SK-N-SH treated with all-trans-retinoic acid at 6 μM for 48 hours (cell line): ENCODE measurements around the gene DLX1.

Source experiments
- OSR1 ChIP-seq: fragments of 250-450 bp; sonication (Bioruptor Pico); IDR thresholded peaks from 2 replicates; pipeline ENCODE4 v1.8.0; 2022; ENCODE audit warnings: moderate library complexity, mild to moderate bottlenecking, inconsistent platforms
- PATZ1 ChIP-seq: fragments of 250-450 bp; sonication (Bioruptor Pico); IDR thresholded peaks from 2 replicates; pipeline ENCODE4 v1.8.0; 2020; ENCODE audit warnings: mild to moderate bottlenecking, moderate library complexity, borderline replicate concordance
- POU6F1 ChIP-seq: fragments of 250-450 bp; sonication (Bioruptor Pico); IDR thresholded peaks from 2 replicates; pipeline ENCODE4 v1.8.0; 2021; ENCODE audit warnings: low read depth, mild to moderate bottlenecking, moderate library complexity, borderline replicate concordance
- TOX ChIP-seq: fragments of 250-450 bp; sonication (Bioruptor Pico); IDR thresholded peaks from 2 replicates; pipeline ENCODE4 v1.8.0; 2021; ENCODE audit warnings: mild to moderate bottlenecking, moderate library complexity, borderline replicate concordance
- TSHZ2 ChIP-seq: fragments of 250-450 bp; sonication (Bioruptor Pico); IDR thresholded peaks from 2 replicates; pipeline ENCODE4 v1.5.0; 2020; ENCODE audit warnings: mild to moderate bottlenecking, moderate library complexity
- ZFP3 ChIP-seq: fragments of 250-450 bp; sonication (Bioruptor Pico); IDR thresholded peaks from 2 replicates; pipeline ENCODE4 v1.5.0; 2020; ENCODE audit warnings: mild to moderate bottlenecking, moderate library complexity
- ZFP30 ChIP-seq: fragments of 450-650 bp; formaldehyde crosslinking; IDR thresholded peaks from 2 replicates; pipeline ENCODE4 v1.5.0; 2022; ENCODE audit warnings: mild to moderate bottlenecking, moderate library complexity
- ZNF70 ChIP-seq: fragments of 450-650 bp; formaldehyde crosslinking; IDR thresholded peaks from 2 replicates; pipeline ENCODE4 v1.5.0; 2020; ENCODE audit warnings: mild to moderate bottlenecking, moderate library complexity

- TF ChIP-seq TOX (CRISPR knock-in tag) (no peak), ZFP3 (CRISPR knock-in tag) (no peak), ZNF70 (CRISPR knock-in tag) (no peak), PATZ1 (CRISPR knock-in tag) (no peak), TSHZ2 (CRISPR knock-in tag) (no peak), ZFP30 (CRISPR knock-in tag) (no peak), OSR1 (CRISPR knock-in tag) (no peak), POU6F1 (CRISPR knock-in tag) (no peak)
Measured at GRCh38 chr2:172084645-172085459, 455 bp upstream of the DLX1 start.
